HG03460 (cell line): Measurements from ENCODE around the gene LIF.
"Not testable (repeated sequence)": the region's sequence is repeated elsewhere in the genome, so short reads cannot be mapped to it uniquely, and the experiment has no call there.

Experiments used
- ATAC-seq: cut with Tn5 transposase; IDR thresholded peaks from one replicate; pipeline ENCODE4 v1.9.1; 2021; ENCODE audit not compliant: unreplicated experiment

The LIF gene

GRCh38 chr22:30228509-30229359 is 17.8 kb downstream of the LIF start:
- no peak for ATAC-seq

DNA sequence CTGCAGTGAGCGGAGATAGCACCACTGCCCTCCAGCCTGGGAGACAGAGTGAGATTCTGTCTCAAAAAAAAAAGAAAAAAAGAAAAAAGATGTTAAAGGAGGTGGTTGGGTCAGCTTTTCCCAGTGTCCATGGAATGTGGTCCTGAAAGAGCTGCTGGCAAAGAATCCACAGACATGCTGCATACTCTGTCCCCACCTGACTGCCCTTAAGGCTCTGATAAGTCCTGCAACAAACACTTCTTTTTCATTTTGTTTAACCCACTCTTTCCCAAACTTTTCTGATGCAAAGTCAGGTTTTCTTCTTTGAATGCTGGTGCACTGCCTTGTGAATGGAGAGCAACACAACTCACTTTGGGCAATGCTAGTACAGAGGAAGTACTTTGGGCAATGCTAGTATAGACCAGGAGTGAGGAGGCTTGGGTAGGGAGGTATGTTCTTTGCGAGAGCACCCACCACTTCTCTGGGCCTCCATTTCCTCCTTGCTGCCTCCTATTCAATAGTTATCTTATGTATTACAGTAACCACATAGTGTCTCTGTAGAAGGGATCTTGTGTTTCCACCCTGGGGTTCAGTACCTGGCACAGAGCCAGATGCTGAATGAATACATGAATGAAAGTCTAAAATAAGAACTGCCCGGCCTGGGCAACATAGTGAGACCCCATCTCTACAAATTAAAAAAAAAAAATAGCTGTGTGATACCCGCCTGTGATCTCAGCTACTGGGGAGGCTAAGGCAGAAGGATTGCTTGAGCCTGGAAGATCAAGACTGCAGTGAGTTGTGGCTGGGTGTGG is 18.9 kb downstream of the LIF start:
- no peak for ATAC-seq

DNA sequence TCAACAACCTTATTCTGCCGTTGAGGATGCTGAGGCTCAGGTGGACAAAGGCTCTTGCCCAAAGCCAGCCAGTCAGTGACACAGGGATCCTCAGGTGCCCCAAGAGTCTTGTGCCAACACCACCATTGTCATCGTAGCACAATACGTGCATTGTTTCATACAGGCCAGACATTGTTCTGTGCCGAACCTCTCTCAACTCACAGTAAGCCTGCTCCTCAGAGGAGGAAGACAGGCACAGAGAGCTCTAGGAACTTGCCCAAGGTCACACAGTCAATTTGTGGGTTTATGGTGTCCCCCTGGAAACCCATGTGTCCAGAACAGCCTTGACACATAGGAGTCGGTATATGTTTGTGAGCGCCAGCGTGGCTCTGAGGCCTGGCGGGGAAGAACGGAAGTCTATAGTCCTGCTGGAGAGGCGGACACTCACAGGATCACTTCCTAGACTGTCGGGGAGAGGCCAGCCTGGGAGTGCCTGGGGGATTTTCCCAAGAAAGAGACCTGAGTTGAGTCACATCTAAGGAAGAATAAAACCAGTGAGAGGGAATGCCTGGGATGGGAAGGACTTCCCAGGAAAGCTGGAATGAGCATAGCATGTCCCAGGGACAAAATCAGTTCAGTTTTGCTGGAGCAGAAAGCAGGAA is 20.2 kb downstream of the LIF start:
- no peak for ATAC-seq

- ATAC-seq, result no peak
Observed at GRCh38 chr22:30225220-30225927, 21.2 kb downstream of the LIF start.

GRCh38 chr22:30224161-30224857 is 22.2 kb downstream of the LIF start:
- no peak for ATAC-seq

DNA sequence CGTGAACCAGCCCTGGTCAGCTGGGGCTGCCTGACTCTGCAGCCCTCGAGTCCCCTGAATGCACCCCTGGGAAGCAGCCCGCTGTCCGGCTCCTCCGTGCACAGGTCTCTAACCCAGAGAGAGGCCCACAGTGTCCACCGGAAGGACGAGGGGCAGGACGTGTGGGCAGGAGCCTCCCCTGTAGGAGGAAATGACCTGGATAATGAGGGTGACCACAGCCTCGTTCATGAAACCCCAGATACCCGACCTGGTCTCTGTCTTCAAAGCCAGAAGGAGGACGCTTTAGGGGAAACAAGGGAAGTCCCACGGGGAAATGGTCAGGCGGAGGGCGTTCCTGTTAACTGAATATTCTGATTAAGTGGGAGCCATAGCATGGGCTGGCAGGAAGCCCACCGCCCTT is 23.3 kb downstream of the LIF start:
- ATAC-seq, result no peak

GRCh38 chr22:30222321-30222720 is 24.2 kb downstream of the LIF start:
- no peak for ATAC-seq

- ATAC-seq, result no peak
Observed at GRCh38 chr22:30221121-30221992, 25.2 kb downstream of the LIF start.

DNA sequence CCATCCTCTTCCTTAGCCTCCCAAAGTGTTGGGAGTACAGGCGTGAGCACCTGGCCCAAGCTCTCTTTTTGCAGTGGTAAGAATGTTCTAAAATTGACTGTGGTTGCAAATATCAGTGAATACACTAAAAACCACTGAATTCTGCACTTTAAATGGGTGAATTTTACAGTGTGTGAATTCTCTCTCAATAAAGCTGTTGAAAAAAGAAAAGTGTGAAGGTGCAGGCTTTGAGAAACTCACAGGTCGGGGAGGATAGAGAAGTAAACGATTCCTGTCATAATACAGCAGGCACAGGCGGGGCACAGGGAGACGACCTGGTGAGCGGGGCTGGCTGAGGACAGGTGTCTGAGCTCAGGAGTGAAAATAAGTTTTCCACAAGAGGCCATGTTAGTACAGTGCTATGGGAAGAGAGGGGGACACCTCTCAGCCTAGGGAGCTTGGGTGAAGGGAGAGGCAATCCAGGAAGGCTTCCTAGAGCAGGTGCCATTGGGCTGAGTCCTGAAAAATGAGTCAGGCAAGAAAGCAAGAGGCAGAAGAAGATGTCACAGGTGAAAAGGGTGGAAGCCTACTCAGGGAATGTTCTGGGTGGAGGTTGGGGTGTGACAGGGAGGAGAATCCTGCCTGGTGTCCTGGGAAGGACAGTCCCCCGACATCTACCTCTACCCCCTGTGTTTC is 26.1 kb downstream of the LIF start:
- ATAC-seq, result no peak

- ATAC-seq, result no peak
Observed at GRCh38 chr22:30219668-30220278, 26.8 kb downstream of the LIF start.

GRCh38 chr22:30219049-30219654 is 27.4 kb downstream of the LIF start:
- no peak for ATAC-seq

DNA sequence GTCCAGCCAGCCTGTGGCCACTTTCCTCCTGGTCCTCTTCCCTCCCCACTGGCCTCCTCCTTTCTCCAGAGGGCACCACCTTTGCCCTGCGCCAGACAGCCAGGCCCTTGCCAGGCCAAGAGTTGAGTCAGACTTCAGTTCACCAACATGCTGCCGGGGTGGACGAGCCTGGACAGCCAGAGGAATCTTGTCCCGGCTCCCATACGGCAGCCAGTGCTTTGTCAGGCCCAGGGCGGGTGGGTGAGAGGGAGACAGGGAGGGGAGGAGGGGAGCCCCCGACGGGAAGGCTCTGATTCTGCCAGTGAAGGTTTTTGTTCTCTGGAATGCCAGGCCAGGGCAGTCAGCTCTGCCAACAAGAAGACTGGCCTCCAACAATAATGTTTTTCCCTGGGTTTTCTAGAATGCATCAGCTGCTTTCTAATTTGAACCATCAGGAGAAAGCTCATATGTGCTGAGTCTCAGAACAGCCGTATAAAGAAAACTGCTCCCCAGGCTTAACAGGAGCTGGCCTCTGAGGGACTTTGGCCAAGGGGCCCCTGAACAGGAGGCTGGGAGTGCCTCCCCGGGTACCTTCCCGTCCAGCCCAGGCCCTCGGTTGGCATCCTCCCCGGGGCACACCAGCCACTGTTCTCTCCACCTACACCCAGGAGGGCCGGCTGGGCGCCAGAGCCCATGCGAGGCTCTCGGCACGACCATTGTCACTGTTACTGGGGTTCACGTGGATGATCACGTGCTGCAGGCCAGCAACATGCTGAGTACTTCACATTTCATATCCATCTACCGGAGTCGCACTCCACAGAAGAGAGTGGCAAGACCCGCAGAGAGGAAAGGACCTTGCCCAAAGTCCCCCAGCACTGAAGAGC is 28.6 kb downstream of the LIF start:
- no peak for ATAC-seq

DNA sequence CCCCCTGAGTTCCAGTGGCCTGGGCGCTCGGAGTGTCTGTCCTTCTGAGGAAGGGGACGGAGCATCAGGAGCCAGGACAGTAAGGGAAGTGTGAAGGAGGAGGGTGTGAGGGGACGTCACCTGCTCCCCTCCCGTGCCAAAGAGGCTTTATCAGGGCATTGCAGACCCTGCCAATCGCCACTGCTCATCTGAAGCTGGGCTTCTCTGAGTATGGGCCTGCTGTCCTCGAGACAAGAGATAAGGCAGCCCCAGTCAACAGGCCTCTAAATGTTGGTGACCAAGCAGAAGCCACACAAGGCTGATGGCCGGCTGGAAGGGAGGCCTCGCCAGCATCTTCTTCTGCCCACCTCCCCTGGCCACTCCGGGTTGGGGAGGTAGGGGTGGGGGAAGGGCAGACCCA is 29.8 kb downstream of the LIF start:
- no peak for ATAC-seq

- ATAC-seq, result not testable (repeated sequence)
Observed at GRCh38 chr22:30216272-30216671, 30.3 kb downstream of the LIF start.

DNA sequence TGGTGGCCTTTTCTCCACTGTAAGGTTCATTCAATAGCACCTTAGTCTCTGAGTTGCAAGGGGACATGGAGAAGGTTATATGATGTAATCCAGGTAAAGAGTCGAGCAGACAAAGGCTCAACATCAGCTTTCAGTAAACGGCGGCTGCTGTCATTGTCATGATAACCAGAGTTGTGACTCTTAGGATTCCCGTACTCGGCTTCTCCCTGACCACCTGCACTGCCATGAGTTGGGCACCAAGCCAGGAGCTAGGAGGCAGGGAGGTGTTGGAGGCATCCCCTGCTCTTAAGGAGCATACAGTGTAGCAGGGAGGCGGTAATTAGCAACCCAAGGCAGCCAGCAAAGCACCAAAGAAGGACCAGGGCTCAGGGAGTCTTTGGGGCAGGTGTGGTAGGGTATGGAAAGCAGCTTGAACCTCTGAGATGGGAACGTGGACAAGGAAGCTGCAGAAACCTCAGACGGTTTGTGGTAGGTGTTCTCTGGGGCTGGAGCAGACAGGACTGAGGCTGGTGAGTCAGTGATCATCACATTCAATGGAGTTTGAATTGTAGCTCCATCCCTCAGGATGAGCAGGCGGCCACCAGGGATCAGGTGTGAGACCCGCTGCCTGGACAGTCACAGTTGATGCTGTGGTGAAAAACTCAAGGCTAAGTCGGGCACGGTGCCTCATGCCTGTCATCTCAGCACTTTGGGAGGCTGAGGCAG is 31.7 kb downstream of the LIF start:
- no peak for ATAC-seq

DNA sequence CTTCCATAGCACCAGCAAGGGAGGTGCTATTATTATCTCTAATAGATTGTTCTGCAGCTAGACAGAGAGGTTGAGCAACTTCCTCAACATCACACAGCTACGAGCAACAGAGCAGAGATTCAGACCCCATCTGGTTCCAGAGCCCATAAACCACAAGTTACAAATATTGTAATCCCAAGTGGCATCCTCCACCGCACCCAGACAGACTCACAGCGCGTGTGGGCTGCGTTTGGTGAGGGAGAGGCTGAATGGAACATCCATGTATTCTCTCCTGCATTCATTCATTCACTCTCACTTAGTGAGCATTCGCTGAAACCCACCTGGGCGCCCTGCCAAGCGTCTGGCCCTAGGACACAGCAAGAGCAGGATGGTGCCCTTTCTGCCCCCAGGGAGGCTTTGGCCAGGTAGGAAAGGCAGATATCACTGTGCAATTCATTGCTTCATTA is 33.5 kb downstream of the LIF start:
- no peak for ATAC-seq
